ENCODE results near the gene SAMHD1. TPM values are rescaled to one million over a fixed set of nuclear protein-coding genes. Genes with fewer than 3 reads are reported as not detected.

Gene SAMHD1
- total and polyA plus RNA-seq, 4 donors = 14.7 to 51.2 (median 27.7) TPM

- no peaks in the 10 kb centered on the region for H3K9me3 ChIP-seq (ENCODE audit: control insufficient read depth in 4 of 4, low read length in 3 of 4)
- no peak overlapping the region for H3K4me3 ChIP-seq (ENCODE audit: low read depth in 1 of 3, low read length in 3 of 3)
- TF ChIP-seq ATF3 (IDR thresholded peaks at IDR 0.05) = no peak
- TF ChIP-seq RAD21 (IDR thresholded peaks at IDR 0.05) = no peak
- TF ChIP-seq SP1 (IDR thresholded peaks at IDR 0.05) = no peak
- no peak for TF ChIP-seq YY1 (IDR thresholded peaks at IDR 0.05)
- TF ChIP-seq FOXA2 (IDR thresholded peaks at IDR 0.05) = no peak
- no peak for TF ChIP-seq EGR1 (IDR thresholded peaks at IDR 0.05; ENCODE audit: low read depth in 2 of 2)
- TF ChIP-seq GABPA (IDR thresholded peaks at IDR 0.05 in 1 of 2, conservative IDR thresholded peaks at IDR 0.05 in 1 of 2) = no peak
- TF ChIP-seq HNF4A (conservative IDR thresholded peaks at IDR 0.05) = no peak
- TF ChIP-seq NR2F2 (IDR thresholded peaks at IDR 0.05) = no peak
- TF ChIP-seq REST (IDR thresholded peaks at IDR 0.05) = no peak
- no peak for TF ChIP-seq ZBTB33 (IDR thresholded peaks at IDR 0.05)
- TF ChIP-seq TAF1 (conservative IDR thresholded peaks at IDR 0.05) = no peak
- no peak for TF ChIP-seq JUND (IDR thresholded peaks at IDR 0.05)
- no peaks in the 10 kb centered on the region for H3K4me1 ChIP-seq (ENCODE audit: control insufficient read depth in 4 of 4, insufficient read depth in 4 of 4, low read length in 3 of 4)
- no peaks in the 10 kb centered on the region for H3K27me3 ChIP-seq (ENCODE audit: control insufficient read depth in 4 of 4, insufficient read depth in 4 of 4, low read length in 3 of 4)
- no peak overlapping the region for H3K9ac ChIP-seq (ENCODE audit: low read depth in 1 of 2, low read length in 2 of 2)
- no peak overlapping the region for H3K27ac ChIP-seq (ENCODE audit: low read depth in 1 of 2, low read length in 2 of 2)
- WGBS = 78% methylated on average over 5 of the region's 5 CpGs
- no peak for DNase-seq (ENCODE audit: low spot score)
- no peaks in the 10 kb centered on the region for H3K36me3 ChIP-seq (ENCODE audit: control insufficient read depth in 4 of 4, insufficient read depth in 3 of 4, low read depth in 1 of 4, low read length in 3 of 4)
Observed at GRCh38 chr20:36872852-36873251, 78.7 kb downstream of the SAMHD1 start.

GRCh38 chr20:36871640-36872570, 79.6 kb downstream of the SAMHD1 start:
- H3K27me3 ChIP-seq (ENCODE audit: control insufficient read depth in 4 of 4, insufficient read depth in 4 of 4, low read length in 3 of 4) = no peaks in the 10 kb centered on the region
- no peak overlapping the region for H3K27ac ChIP-seq (ENCODE audit: low read depth in 1 of 2, low read length in 2 of 2)
- no peaks in the 10 kb centered on the region for H3K9me3 ChIP-seq (ENCODE audit: control insufficient read depth in 4 of 4, low read length in 3 of 4)
- no peak for DNase-seq (ENCODE audit: low spot score)
- H3K4me1 ChIP-seq (ENCODE audit: control insufficient read depth in 4 of 4, insufficient read depth in 4 of 4, low read length in 3 of 4) = peaks cover 0 to 1% (median 0%) of the 10 kb centered on the region in 4 donors
- no peak overlapping the region for H3K9ac ChIP-seq (ENCODE audit: low read depth in 1 of 2, low read length in 2 of 2)
- no peaks in the 10 kb centered on the region for H3K36me3 ChIP-seq (ENCODE audit: control insufficient read depth in 4 of 4, insufficient read depth in 3 of 4, low read depth in 1 of 4, low read length in 3 of 4)
- no peak overlapping the region for H3K4me3 ChIP-seq (ENCODE audit: low read depth in 1 of 3, low read length in 3 of 3)
- 70% methylated on average over 16 of the region's 16 CpGs for WGBS
- no peak for TF ChIP-seq REST (IDR thresholded peaks at IDR 0.05)
- TF ChIP-seq TAF1 (conservative IDR thresholded peaks at IDR 0.05) = no peak
- no peak for TF ChIP-seq ATF3 (IDR thresholded peaks at IDR 0.05)
- no peak for TF ChIP-seq NR2F2 (IDR thresholded peaks at IDR 0.05)
- TF ChIP-seq JUND (IDR thresholded peaks at IDR 0.05) = no peak
- no peak for TF ChIP-seq HNF4A (conservative IDR thresholded peaks at IDR 0.05)
- no peak for TF ChIP-seq FOXA1 (IDR thresholded peaks at IDR 0.05)
- no peak for TF ChIP-seq HNF4G (IDR thresholded peaks at IDR 0.05)
- TF ChIP-seq RXRA (IDR thresholded peaks at IDR 0.05) = no peak
- TF ChIP-seq SP1 (IDR thresholded peaks at IDR 0.05) = no peak
- no peak for TF ChIP-seq MAX (IDR thresholded peaks at IDR 0.05)
- TF ChIP-seq FOXA2 (IDR thresholded peaks at IDR 0.05) = no peak
- TF ChIP-seq RAD21 (IDR thresholded peaks at IDR 0.05) = no peak
- no peak for TF ChIP-seq ZBTB33 (IDR thresholded peaks at IDR 0.05)
- no peak for TF ChIP-seq GABPA (IDR thresholded peaks at IDR 0.05 in 1 of 2, conservative IDR thresholded peaks at IDR 0.05 in 1 of 2)
- TF ChIP-seq YY1 (IDR thresholded peaks at IDR 0.05) = no peak
- TF ChIP-seq EGR1 (IDR thresholded peaks at IDR 0.05; ENCODE audit: low read depth in 2 of 2) = no peak
